COR-L47 (cell line): ENCODE data around the gene TRMT13.
"Not testable (repeated sequence)": the region's sequence is repeated elsewhere in the genome, so short reads cannot be mapped to it uniquely, and the experiment has no call there.

Source experiments
- DNase-seq: peaks from one replicate; lab custom pipeline; 2025; lab: John Stamatoyannopoulos, UW

The TRMT13 gene

DNA sequence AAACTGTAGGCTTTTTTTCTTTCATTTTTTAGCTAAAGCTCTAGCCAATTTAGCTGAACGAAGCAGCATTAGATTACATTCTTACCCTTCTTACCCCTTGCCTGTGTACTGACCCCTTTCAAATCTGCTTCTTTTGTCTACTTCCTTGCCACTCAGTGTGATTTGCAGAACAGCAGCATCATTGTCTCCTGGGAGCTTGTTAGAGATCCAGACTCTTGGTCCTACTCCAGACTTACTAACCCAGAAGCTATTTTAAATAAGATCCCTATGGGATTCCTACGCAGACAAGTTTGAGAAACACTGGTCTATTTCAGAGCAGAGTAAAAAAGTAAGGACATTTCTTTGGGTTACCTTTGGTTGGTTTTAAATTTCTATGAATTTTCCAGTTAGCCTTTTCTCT, 31.3 kb downstream of the TRMT13 start:
- DNase-seq: no peak

DNA sequence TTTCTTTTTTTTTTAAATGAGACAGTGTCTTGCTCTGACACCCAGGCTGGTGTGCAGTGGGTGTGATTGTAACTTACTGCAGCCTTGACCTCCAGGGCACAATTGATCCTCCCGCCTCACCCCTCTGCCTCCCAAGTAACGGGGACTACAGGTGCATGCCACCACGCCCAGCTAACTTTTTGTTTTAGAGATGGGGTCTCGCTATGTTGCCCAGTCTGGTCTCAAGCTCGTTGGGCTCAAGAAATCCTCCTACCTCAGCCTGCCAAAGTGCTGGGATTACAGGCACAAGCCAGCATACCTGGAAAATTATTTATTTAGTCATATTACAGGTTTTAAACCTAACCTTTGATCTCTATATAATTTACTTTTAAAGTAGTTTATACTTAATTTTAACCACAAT, 31.7 kb downstream of the TRMT13 start:
- no peak for DNase-seq

- DNase-seq: no peak
Observed at GRCh38 chr1:100168051-100168450, 35.1 kb downstream of the TRMT13 start.

DNA sequence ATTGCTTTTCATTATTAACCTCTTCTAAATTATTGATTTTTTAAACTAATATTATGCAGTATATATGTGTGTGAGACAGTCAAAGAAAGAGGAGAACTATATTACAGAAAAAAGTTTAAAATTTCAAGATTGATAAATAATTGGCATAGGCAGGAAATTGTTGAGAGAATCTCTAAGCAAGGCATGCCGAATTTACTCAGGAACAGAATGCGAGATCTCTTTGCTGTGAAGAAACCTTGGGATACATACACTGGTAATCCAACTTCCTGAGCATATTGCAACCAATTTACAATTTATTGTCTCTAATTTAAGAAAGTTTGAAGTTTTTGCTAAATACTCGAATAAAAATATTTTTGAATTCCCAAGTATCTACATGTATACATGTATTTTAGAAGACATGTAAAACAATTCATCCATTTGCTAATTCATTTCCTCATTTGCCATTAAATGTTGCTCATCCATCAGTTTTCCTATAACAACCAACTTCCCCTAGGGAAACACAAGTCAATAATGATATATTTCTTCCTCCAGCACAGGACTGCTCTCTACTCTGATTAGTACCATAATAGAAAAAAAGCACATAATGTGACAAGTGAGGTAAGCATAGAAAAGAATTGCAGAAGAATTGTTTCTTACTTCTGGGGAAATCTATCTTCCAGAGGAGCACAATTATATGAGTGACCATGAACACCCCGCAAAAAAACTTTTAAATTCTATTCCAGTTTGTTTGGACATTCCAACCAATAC, 44.5 kb downstream of the TRMT13 start:
- no peak for DNase-seq

- DNase-seq: no peak
Observed at GRCh38 chr1:100178091-100178490, 45.1 kb downstream of the TRMT13 start, which contains the start of gene LRRC39. Gene LRRC39, minus strand, starts transcription at chr1:100178256. Its CDS starts 9,740 bp downstream, at chr1:100168516.

DNA sequence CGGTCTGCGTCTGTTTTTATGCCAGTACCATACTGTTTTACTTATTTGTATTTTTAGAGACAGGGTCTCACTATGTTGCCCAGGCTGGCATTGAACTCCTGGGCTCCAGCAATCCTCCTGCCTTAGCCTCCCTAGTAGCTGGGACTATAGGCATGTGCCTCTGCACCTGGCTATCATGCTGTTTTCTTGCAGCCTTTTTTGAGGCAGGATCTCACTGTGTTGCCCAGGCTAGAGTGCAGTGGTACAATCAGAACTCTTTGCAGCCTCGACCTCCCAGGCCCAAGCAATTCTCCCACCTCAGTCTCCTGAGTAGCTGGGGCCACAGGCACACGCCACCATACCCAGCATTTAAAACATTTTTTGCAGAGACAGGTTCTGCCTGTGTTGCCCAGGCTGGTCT, 50.4 kb downstream of the TRMT13 start:
- no peak for DNase-seq

DNA sequence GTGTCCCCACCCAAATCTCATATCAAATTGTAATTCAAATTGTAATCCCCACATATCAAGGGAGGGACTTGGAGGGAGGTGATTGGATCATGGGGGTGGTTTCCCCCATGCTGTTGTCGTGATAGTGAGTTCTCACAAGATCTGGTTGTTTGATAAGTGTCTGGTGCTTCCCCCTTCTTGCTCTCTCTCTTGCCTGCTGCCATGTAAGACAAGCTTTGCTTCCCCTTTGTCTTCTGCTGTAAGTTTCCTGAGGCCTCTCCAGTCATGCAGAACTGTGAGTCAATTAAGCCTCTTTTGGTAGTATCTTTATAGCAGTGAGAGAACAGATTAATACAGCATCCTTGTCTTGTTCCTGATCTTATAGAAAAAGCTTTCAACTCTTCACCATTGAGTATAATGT, 51.6 kb downstream of the TRMT13 start:
- no peak for DNase-seq

GRCh38 chr1:100187912-100188311, 54.9 kb downstream of the TRMT13 start:
- no peak for DNase-seq

- peak; percentile 70 for DNase-seq
Observed at GRCh38 chr1:100188617-100189016, 55.7 kb downstream of the TRMT13 start.

GRCh38 chr1:100198596-100198995, 65.6 kb downstream of the TRMT13 start:
- no peak for DNase-seq

GRCh38 chr1:100200060-100200459, 67.1 kb downstream of the TRMT13 start:
- not testable (repeated sequence) for DNase-seq
